NCI-H2029 (cell line): ENCODE data around the gene KCNQ4.
A peak's percentile ranks its signal among the peaks of the same experiment; 100 is the strongest.

Experiments used
- DNase-seq: peaks from one replicate; lab custom pipeline; 2025; lab: John Stamatoyannopoulos, UW

The KCNQ4 gene

GRCh38 chr1:40840526-40841323 lies 57.1 kb downstream of the KCNQ4 start:
- no peak for DNase-seq

- DNase-seq, result no peak
Observed at GRCh38 chr1:40841602-40842001, 58.0 kb downstream of the KCNQ4 start.

DNA sequence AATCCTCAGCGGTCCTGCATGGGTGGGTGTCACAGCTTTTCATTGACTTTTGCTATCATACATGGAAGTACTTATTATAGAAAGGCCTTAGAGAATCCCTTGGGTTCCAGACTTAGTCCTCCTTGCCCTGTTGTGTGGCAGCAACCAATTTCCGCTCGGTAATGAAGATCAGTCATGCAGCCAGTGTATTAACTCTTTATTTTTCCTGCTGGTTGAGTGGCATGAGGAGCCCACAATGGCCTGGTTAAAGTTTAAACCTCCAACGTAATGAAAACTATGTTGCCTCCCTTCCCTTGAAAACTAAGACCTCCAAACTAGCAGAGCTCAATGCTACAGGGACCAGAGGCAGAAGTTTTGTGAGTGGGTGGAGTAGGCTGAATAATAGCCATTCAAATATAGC lies 58.6 kb downstream of the KCNQ4 start:
- DNase-seq, result no peak

- DNase-seq, result no peak
Observed at GRCh38 chr1:40842691-40843090, 59.1 kb downstream of the KCNQ4 start.

DNA sequence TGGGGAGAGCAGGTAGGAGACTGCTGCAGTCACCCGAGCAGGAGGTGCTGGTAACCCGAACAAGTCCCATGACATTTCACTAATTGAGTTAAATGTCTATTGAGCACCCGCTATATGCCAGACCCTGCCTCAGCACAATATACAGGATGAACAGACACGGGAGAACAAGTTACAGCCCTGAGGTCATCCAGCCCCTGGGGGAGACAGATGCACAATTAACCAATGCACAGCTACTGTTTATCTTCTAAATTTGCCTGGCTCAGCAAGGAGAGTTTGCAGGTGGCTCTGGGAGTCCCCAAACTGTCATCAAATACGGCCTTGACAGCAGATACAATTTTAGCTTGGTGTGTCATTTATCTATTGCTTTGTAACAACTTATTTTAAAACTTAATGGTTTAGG lies 60.5 kb downstream of the KCNQ4 start:
- no peak for DNase-seq

GRCh38 chr1:40844887-40845878 lies 61.6 kb downstream of the KCNQ4 start:
- DNase-seq, result no peak

DNA sequence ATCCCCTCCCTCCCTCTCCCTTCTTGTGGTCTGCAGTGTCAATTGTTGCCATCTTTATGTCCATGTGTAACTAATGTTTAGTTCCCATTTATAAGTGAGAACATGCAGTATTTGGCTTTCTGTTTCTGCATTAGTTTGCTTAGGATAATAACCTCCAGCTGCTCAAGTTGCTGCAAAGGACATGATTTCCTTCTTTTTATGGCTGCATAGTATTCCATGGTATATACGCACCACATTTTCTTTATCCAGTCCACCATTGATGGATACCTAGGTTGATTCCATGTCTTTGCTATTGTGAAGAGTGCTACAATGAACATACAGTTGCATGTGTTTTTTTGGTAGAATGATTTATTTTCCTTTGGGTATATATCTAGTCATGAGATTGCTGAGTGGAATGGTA lies 62.3 kb downstream of the KCNQ4 start:
- DNase-seq, result no peak

- no peak for DNase-seq
Observed at GRCh38 chr1:40847023-40847745, 63.6 kb downstream of the KCNQ4 start.

DNA sequence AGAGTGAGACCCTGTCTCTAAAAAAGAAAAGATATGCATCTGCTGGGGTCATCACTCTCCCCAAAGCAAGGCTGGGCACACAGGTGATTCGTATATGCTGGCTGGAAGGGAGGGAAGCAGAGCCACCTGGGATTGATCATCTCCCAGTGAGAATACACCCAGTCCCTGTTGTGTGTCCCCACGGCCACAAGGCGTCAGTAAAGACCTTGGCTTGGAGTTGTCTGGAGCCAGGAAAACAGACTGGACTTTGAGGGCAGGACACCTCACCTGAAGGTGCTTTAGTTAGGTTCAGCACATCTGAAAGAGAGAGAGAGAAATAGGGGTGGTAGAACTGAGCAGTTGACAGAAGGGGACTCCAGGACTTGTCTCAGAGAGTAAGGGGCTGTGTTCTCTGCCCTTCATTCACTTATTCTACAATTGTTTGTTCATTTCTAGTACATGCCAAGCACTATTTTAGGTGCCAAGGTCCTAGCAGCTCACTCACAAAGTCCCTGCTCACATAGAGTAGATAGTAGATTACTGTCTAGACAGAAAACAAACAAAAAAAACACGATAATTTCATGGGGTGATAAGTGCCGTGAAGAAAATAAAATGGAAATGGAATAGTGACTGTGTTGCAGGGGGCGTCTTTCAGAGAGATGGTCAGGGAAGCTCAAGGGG lies 65.1 kb downstream of the KCNQ4 start:
- DNase-seq, result peak; percentile 98

DNA sequence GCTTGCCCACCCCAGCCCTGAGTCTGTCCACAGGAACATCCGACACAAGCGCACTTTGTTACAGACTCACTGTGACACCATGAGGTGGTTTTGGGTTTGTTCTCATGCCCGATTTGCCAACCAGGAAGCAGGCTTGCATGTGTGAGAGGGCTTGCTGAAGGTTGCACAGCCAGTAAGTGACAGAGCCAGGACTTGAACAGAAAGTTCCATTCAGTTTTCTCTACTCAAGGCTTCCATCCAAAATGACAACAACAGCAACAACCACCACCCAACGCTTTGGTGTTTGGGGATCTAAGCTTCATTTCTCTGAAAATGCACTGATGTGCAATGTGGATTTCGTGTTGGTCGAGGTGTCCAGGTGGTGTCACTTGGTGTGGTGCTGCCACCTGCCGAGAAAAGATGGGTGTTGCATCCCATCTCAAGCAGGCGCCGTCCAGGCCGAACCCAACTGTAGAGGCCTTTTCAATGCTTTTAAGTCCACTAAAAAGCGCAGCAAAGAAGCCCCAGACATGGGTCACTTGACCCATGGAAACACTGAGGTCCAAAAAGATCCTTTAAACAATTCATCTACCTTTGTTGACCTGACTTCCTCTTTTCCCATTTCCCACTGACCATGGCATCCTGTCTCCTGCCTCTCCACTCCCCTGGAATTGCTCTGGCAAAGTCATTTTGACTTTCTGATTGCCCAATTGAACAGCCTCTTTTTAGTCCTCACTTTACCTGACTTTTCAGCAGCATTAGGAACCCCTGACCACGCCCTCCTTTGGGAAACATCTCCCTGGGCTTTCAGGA lies 66.4 kb downstream of the KCNQ4 start:
- DNase-seq, result peak; percentile 95

- no peak for DNase-seq
Observed at GRCh38 chr1:40851643-40852042, 68.1 kb downstream of the KCNQ4 start.

- no peak for DNase-seq
Observed at GRCh38 chr1:40853113-40853884, 69.7 kb downstream of the KCNQ4 start.

DNA sequence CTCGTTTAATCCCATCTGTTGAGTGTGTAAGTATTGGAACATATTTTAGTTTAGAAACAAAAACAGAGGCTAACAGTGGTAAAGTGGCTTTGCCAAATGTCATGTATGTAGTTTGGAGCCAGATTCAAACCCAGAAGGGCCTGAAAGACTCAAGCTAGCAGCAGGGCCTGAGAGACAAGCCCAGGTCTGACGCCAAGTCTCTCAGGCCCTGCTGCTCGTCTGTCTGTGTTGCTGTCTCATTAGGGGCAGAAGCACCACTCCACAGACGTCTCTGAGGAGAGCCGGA lies 70.2 kb downstream of the KCNQ4 start:
- DNase-seq, result no peak

- no peak for DNase-seq
Observed at GRCh38 chr1:40855513-40855912, 71.9 kb downstream of the KCNQ4 start.

DNA sequence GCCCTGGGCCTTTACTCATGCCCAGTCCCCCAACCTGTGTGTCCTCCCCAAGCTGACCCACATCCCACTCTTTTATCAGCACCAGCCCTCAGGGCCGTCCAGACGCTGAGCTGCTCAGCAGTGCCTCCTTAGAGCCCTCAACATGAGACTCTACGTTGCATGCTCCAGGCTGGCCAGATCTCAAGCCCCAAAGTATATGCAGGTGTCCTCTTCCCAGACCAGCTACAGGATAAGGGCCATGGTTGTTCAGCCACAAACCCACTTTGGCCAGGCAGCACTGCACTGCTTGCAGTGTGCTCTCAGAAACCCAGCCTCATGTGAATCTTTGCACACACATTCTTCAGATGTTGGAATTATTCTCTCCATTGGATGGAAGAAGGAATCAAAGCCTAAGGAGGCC lies 72.5 kb downstream of the KCNQ4 start:
- DNase-seq, result no peak

DNA sequence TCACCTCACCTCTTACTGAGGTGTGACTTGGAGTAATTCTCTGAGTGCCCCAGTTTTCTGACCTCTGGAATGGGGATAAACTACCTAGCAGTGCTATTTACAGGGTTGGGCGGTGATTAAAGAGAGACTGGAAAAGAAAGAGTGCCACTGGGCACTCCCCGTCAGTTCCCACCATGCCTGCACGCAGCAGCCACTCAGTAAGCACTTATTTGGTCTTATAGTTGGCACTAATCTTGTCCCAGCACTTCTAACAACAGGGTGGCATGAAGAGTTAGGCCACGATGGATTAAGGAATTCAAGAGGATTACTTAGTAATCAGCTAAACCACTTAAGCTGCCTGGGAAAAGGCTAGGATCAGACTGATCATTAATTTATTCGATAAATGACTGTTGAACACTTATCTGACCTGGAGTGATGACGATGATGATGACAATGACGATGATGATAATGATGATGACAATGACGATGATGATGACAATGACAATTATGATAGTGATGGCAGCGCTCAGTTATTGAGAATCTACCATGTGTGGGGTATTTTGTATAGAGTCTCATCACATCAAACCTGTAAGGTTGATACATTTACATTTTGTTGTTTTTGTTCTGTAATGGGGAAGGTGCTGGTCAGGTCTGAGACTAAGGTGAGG lies 73.2 kb downstream of the KCNQ4 start:
- DNase-seq, result no peak

DNA sequence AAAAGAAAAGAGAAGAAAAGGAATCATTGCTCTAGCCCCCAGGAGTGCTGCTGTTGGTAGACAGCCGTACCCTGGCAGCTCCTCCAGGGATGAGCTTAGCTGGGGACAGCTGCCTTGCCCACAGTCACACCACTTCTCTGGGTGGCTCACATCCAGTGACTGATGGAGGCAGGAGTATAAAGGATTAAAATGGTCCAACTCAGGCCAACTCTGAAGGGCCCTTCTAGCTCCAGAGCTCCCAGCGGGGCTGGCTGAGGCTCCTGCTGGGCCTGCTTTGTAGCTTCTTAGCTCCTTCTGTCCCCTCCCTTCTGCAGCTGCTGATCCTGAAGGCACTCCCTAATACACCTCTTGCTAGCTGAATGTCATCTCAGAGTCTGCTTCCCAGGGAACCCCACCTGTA lies 74.2 kb downstream of the KCNQ4 start:
- DNase-seq, result peak; percentile 84

DNA sequence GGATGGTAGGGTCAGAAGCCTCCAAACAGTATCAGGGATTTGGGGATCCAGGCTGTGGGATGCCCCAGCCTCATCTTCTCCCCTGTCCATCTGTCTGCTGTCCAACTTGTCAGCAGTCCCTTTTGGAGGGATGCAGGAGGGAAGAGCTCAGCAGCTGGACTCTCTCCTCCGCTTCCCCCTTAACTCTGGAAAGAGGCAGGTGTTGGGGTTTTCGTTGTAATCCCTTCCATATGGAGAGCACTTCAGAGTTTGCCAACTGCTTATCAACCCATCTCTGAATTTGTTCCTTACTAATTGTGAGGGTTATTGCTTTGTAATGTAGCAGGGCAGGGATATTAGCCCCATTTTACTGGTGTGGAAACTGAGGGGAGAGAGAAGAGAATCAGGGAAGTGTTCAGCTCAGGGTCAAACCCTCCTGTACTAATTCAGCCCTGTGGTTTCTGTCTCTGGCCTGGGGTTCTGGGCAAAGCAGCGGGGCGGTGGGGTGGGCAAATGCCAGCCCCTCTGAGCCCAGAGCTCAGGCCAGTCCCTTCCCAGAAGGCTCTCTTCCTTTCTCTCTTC lies 75.3 kb downstream of the KCNQ4 start:
- DNase-seq, result no peak

GRCh38 chr1:40860706-40861223 lies 77.2 kb downstream of the KCNQ4 start:
- no peak for DNase-seq
